B cell (primary cell): ENCODE results near the gene PRRC2A. TPM values are rescaled to one million over a fixed set of nuclear protein-coding genes. Genes with fewer than 3 reads are reported as not detected.
A peak's percentile ranks its signal among the peaks of the same experiment; 100 is the strongest.

Experiments used
- ATAC-seq: fragments of 200-7000 bp; cut with Tn5 transposase; one replicate; pipeline ENCODE4 v1.10.0; 2021; ENCODE audit warnings: low read depth, mild to moderate bottlenecking, moderate number of reproducible peaks, moderate library complexity
- CTCF ChIA-PET: fragments of 350-600 bp; sonication (Branson Sonifier 250); formaldehyde crosslinking; loops from one replicate; lab custom pipeline; 2021; ENCODE audit warnings: antibody characterized with exemption, inconsistent platforms; lab: Charles Lee
- POLR2A ChIA-PET: fragments of 350-600 bp; sonication (Branson Sonifier 250); formaldehyde crosslinking; loops from one replicate; lab custom pipeline; 2021; ENCODE audit warnings: antibody characterized with exemption; lab: Charles Lee
- DNase-seq: peaks from one replicate; pipeline ENCODE4 v3.0.0; 2013
- H2AFZ ChIP-seq: 2 replicates; pipeline ENCODE4 v1.6.1; 2012; ENCODE audit warnings: mild to moderate bottlenecking, low read depth, low read length; ENCODE audit not compliant: insufficient read depth, poor library complexity, severe bottlenecking
- H3K27ac ChIP-seq, 2 donors: 1 replicate in 1 of 2; 2 replicates in 1 of 2; pipeline ENCODE4 v1.5.1; 2012 to 2013; ENCODE audit warnings: low read length in 2 of 2, mild to moderate bottlenecking in 2 of 2, moderate library complexity in 1 of 2
- H3K27me3 ChIP-seq, 4 experiments: fragments of 200-600 bp in 1 of 4; sonication (generic) in 1 of 4; replicated peaks in 1 of 4; 1 replicate in 2 of 4; 2 replicates in 2 of 4; pipeline versions ENCODE4 v1.6.1 to v1.7.0; 2013 to 2016; ENCODE audit warnings: low read length in 3 of 4, mild to moderate bottlenecking in 2 of 4, mixed read lengths in 1 of 4, moderate library complexity in 1 of 4; ENCODE audit not compliant: insufficient read depth in 4 of 4, control insufficient read depth in 3 of 4; ENCODE audit errors: control extremely low read depth in 1 of 4
- H3K36me3 ChIP-seq, 2 experiments: replicated peaks in 1 of 2; 1 replicate in 1 of 2; 2 replicates in 1 of 2; pipeline versions ENCODE4 v1.6.1 to v1.7.1; 2013; ENCODE audit warnings: low read length in 1 of 2; ENCODE audit not compliant: insufficient read depth in 2 of 2, control insufficient read depth in 1 of 2; ENCODE audit errors: control extremely low read depth in 1 of 2, extremely low read depth in 1 of 2
- H3K4me1 ChIP-seq, 2 donors: fragments of 200-600 bp in 1 of 2; sonication (generic) in 1 of 2; 1 replicate in 1 of 2; 2 replicates in 1 of 2; pipeline versions ENCODE4 v1.5.1 to v1.6.1; 2013 to 2017; ENCODE audit warnings: low read length in 2 of 2; ENCODE audit not compliant: control insufficient read depth in 2 of 2, insufficient read depth in 2 of 2
- H3K4me2 ChIP-seq: replicated peaks from 2 replicates; pipeline ENCODE3; 2012; ENCODE audit warnings: mild to moderate bottlenecking, low read depth, low read length; ENCODE audit not compliant: poor library complexity, severe bottlenecking
- H3K4me3 ChIP-seq, 5 experiments: fragments of 200-600 bp in 1 of 5; sonication (generic) in 1 of 5; 1 replicate in 3 of 5; 2 replicates in 2 of 5; pipeline versions ENCODE4 v1.5.1 to v1.7.0; 2011 to 2016; ENCODE audit warnings: low read length in 4 of 5, mild to moderate bottlenecking in 4 of 5, low read depth in 2 of 5, control low read depth in 1 of 5, moderate library complexity in 1 of 5; ENCODE audit not compliant: insufficient read depth in 1 of 5; ENCODE audit errors: control extremely low read depth in 1 of 5, extremely low read depth in 1 of 5
- H3K79me2 ChIP-seq: fragments of 200-600 bp; sonication (generic); one replicate; pipeline ENCODE4 v1.6.0; 2016; ENCODE audit warnings: low read length; ENCODE audit not compliant: control insufficient read depth, insufficient read depth
- H3K9ac ChIP-seq: fragments of 200-600 bp; sonication (generic); 2 replicates; pipeline ENCODE4 v1.6.1; 2017; ENCODE audit warnings: mild to moderate bottlenecking, low read length, moderate library complexity
- H3K9me3 ChIP-seq, 3 donors: one replicate each; pipeline versions ENCODE4 v1.6.1 to v1.7.1; 2013; ENCODE audit warnings: low read length in 2 of 3; ENCODE audit not compliant: control insufficient read depth in 2 of 3, insufficient read depth in 1 of 3; ENCODE audit errors: control extremely low read depth in 1 of 3
- H4K20me1 ChIP-seq: 2 replicates; pipeline ENCODE4 v1.6.0; 2012; ENCODE audit warnings: mild to moderate bottlenecking, low read length; ENCODE audit not compliant: insufficient read depth, control insufficient read depth, poor library complexity, severe bottlenecking
- H3K27ac Mint-ChIP-seq: one replicate; pipeline ENCODE4 v1.8.0; 2021; ENCODE audit warnings: mixed read lengths
- H3K27me3 Mint-ChIP-seq: one replicate; pipeline ENCODE4 v1.8.0; 2021; ENCODE audit warnings: mixed read lengths
- H3K4me1 Mint-ChIP-seq: one replicate; pipeline ENCODE4 v1.8.0; 2021; ENCODE audit warnings: mixed read lengths
- H3K4me3 Mint-ChIP-seq: one replicate; pipeline ENCODE4 v1.8.0; 2021; ENCODE audit warnings: mixed read lengths
- H3K9me3 Mint-ChIP-seq: one replicate; pipeline ENCODE4 v1.8.0; 2022; ENCODE audit warnings: mixed read lengths; ENCODE audit not compliant: insufficient read depth
- CTCF ChIP-seq: fragments of 200-600 bp; IDR thresholded peaks from one replicate; pipeline ENCODE4 v1.8.0; 2022; ENCODE audit warnings: antibody characterized with exemption, mild to moderate bottlenecking
- EZH2 ChIP-seq: IDR thresholded peaks from 2 replicates; pipeline ENCODE4 v1.6.1; 2012; ENCODE audit warnings: borderline replicate concordance, low read depth, mild to moderate bottlenecking, moderate library complexity, low read length; ENCODE audit not compliant: insufficient read depth, poor library complexity, severe bottlenecking
- WGBS: methylation state at CpG from one replicate; pipeline ENCODE4 v1.1.5; 2013; ENCODE audit warnings: missing lambda C conversion rate; ENCODE audit not compliant: insufficient coverage; 5-methylcytosine and 5-hydroxymethylcytosine counted together
- intact Hi-C: fragments of 100-400 bp; cut with micrococcal nuclease; formaldehyde crosslinking; loops from one replicate; pipeline ENCODE4 v1.10.0; 2022
- polyA plus RNA-seq: library from polyadenylated mRNA; depleted of rRNA; stranded (reverse); fragments of >200 nt; gene quantifications from 2 replicates; pipeline ENCODE4 v1.2.3, GENCODE V29; 2012
- total RNA-seq, 2 donors: library from RNA; stranded (reverse); fragments of 120-200 nt in 1 of 2; gene quantifications; 1 replicate in 1 of 2; 2 replicates in 1 of 2; pipeline versions ENCODE4 v1.2.3 to v1.2.4, GENCODE V29; 2013 to 2022

Gene PRRC2A
- total and polyA plus RNA-seq, 2 donors (not counting 1 experiment from before 2014, with no cell fraction given): 153 to 265 TPM

GRCh38 chr6:31579119-31579505 is 41.4 kb upstream of the PRRC2A start:
- DNase-seq (no peak), ATAC-seq (no peak)
- H3K27ac ChIP-seq: peak overlapping the region; percentile 95 to 97
- WGBS: 93% methylated on average over 2 of the region's 3 CpGs
- no peak for TF ChIP-seq CTCF
- no peak for TF ChIP-seq EZH2
- POLR2A ChIA-PET: interaction anchor here (35.3 to 42.6 kb wide), 2 partner anchors 6 to 13 kb away, joined by 1450 read pairs; partner anchors contain the start of genes ATP6V1G2, LST1, LTA and LTB
- peaks cover 65 to 83% of the 10 kb centered on the region in 2 donors for H3K4me1 ChIP-seq
- CTCF ChIA-PET: interaction anchor here (1.8 to 35.3 kb wide), 3 partner anchors 16 to 254 kb away, joined by 7 to 2241 read pairs (median 1108); partner anchors contain the start of genes ATP6V1G2, LST1, LTA and NCR3
- Mint-ChIP-seq H3K9me3 (no peaks in the 10 kb centered on the region), H3K27me3 (no peaks in the 10 kb centered on the region), H3K4me1 (peaks cover 83% of the 10 kb centered on the region), H3K27ac (peak overlapping the region; percentile 99), H3K4me3 (peak overlapping the region; percentile 98)
- no peak overlapping the region for H2AFZ ChIP-seq
- peaks cover 33% of the 10 kb centered on the region for H4K20me1 ChIP-seq
- intact Hi-C loops: no loop called here
- H3K9me3 ChIP-seq: no peaks in the 10 kb centered on the region
- H3K27me3 ChIP-seq: no peaks in the 10 kb centered on the region
- peak overlapping the region; percentile 97 for H3K9ac ChIP-seq
- H3K4me2 ChIP-seq: peak overlapping the region; percentile 88
- peak overlapping the region in 3 of 5 experiments; percentile 83 to 100 (median 85) for H3K4me3 ChIP-seq
- peaks cover 89% of the 10 kb centered on the region for H3K79me2 ChIP-seq
- H3K36me3 ChIP-seq: peaks cover 2 to 39% of the 10 kb centered on the region in 2 experiments
